NCI-H2171 treated with DMSO at 0.1 percent for 48 hours (cell line): ENCODE results near the gene ARRB1.
"Not testable (repeated sequence)": the region's sequence is repeated elsewhere in the genome, so short reads cannot be mapped to it uniquely, and the experiment has no call there.

Experiments used
- DNase-seq: peaks from one replicate; lab custom pipeline; 2025; lab: John Stamatoyannopoulos, UW

ARRB1 gene

GRCh38 chr11:75320643-75321042 lies 30.8 kb downstream of the ARRB1 start:
- no peak for DNase-seq

GRCh38 chr11:75320046-75320618 lies 31.3 kb downstream of the ARRB1 start:
- no peak for DNase-seq

- no peak for DNase-seq
Measured at GRCh38 chr11:75319035-75319877, 32.2 kb downstream of the ARRB1 start.

GRCh38 chr11:75317446-75318122 lies 33.9 kb downstream of the ARRB1 start:
- no peak for DNase-seq

- no peak for DNase-seq
Measured at GRCh38 chr11:75315439-75315805, 36.0 kb downstream of the ARRB1 start.

GRCh38 chr11:75314771-75315438 lies 36.6 kb downstream of the ARRB1 start:
- no peak for DNase-seq

GRCh38 chr11:75313513-75314272 lies 37.8 kb downstream of the ARRB1 start:
- DNase-seq = no peak

- no peak for DNase-seq
Measured at GRCh38 chr11:75312346-75312745, 39.1 kb downstream of the ARRB1 start.

GRCh38 chr11:75311858-75312288 lies 39.6 kb downstream of the ARRB1 start:
- peak; percentile 24 for DNase-seq

- no peak for DNase-seq
Measured at GRCh38 chr11:75308986-75309385, 42.5 kb downstream of the ARRB1 start.

GRCh38 chr11:75308116-75308515 lies 43.3 kb downstream of the ARRB1 start:
- DNase-seq = no peak

GRCh38 chr11:75307058-75307457 lies 44.4 kb downstream of the ARRB1 start:
- no peak for DNase-seq

GRCh38 chr11:75306529-75306928 lies 44.9 kb downstream of the ARRB1 start:
- DNase-seq = no peak

GRCh38 chr11:75305993-75306392 lies 45.5 kb downstream of the ARRB1 start:
- DNase-seq = no peak

- no peak for DNase-seq
Measured at GRCh38 chr11:75305452-75305851, 46.0 kb downstream of the ARRB1 start.

- not testable (repeated sequence) for DNase-seq
Measured at GRCh38 chr11:75304941-75305340, 46.5 kb downstream of the ARRB1 start.

GRCh38 chr11:75303544-75304224 lies 47.8 kb downstream of the ARRB1 start:
- DNase-seq = peak; percentile 75

- DNase-seq = no peak
Measured at GRCh38 chr11:75302371-75302770, 49.1 kb downstream of the ARRB1 start.

- DNase-seq = peak; percentile 70
Measured at GRCh38 chr11:75301601-75302345, 49.7 kb downstream of the ARRB1 start.

GRCh38 chr11:75301131-75301530 lies 50.3 kb downstream of the ARRB1 start:
- peak; percentile 29 for DNase-seq

GRCh38 chr11:75298976-75299260 lies 52.5 kb downstream of the ARRB1 start:
- DNase-seq = no peak
